GM12878 (cell line): ENCODE measurements around the gene TYSND1. TPM values are rescaled to one million over a fixed set of nuclear protein-coding genes. Genes with fewer than 3 reads are reported as not detected.

ENCODE experiments used
- ATAC-seq: fragments of 200-7000 bp; cut with Tn5 transposase; 3 replicates; pipeline ENCODE4 v1.9.1; 2020; ENCODE audit warnings: mild to moderate bottlenecking, moderate library complexity
- BruUV-seq: library from RNA; stranded (reverse); fragments of 400-500 nt; replicated peaks from 2 replicates; lab custom pipeline; 2021; lab: Mats Ljungman, UMichigan
- CTCF ChIA-PET: fragments of 300-600 bp; sonication (Branson Sonifier 250); formaldehyde crosslinking; extraction: SDS; loops from one replicate; lab custom pipeline; 2021; ENCODE audit warnings: inconsistent platforms; lab: Yijun Ruan, JAX
- POLR2A ChIA-PET: fragments of 350-600 bp; formaldehyde crosslinking; extraction: SDS; loops from one replicate; lab custom pipeline; 2021; ENCODE audit warnings: inconsistent platforms; lab: Charles Lee
- RAD21 ChIA-PET: fragments of 300-600 bp; sonication (Branson Sonifier 250); formaldehyde crosslinking; loops from one replicate; lab custom pipeline; 2023; ENCODE audit warnings: antibody characterized with exemption; ENCODE audit not compliant: unreplicated experiment; lab: Charles Lee
- SMC1A ChIA-PET: fragments of 300-600 bp; sonication (Branson Sonifier 250); formaldehyde crosslinking; loops from one replicate; lab custom pipeline; 2023; ENCODE audit not compliant: unreplicated experiment, uncharacterized antibody; lab: Charles Lee
- DNase-seq: peaks from one replicate; pipeline ENCODE4 v3.0.0-alpha.2; 2011; ENCODE audit warnings: low read depth, low spot score
- FAIRE-seq: peaks from 3 replicates; lab custom pipeline; 2011; peaks lifted over from hg19 to GRCh38; lab: Jason Lieb, UNC
- H2AFZ ChIP-seq: 2 replicates; pipeline ENCODE4 v1.6.0; 2011; ENCODE audit warnings: low read depth, low read length, control low read depth; ENCODE audit not compliant: control insufficient read depth
- H3K27ac ChIP-seq: 2 replicates; pipeline ENCODE4 v1.5.1; 2011; ENCODE audit warnings: control low read depth; ENCODE audit not compliant: control insufficient read depth, insufficient read depth
- H3K27me3 ChIP-seq, 2 experiments: replicated peaks in 1 of 2; 2 replicates each; pipeline versions ENCODE4 v1.6.0 to v1.6.1; 2011; ENCODE audit warnings: low read length in 1 of 2; ENCODE audit not compliant: control insufficient read depth in 2 of 2, insufficient read depth in 2 of 2
- H3K36me3 ChIP-seq, 2 experiments: 2 replicates each; pipeline ENCODE4 v1.5.1; 2011; ENCODE audit warnings: low read length in 1 of 2; ENCODE audit not compliant: control insufficient read depth in 2 of 2, insufficient read depth in 2 of 2
- H3K4me1 ChIP-seq: 2 replicates; pipeline ENCODE4 v1.6.1; 2011; ENCODE audit warnings: mild to moderate bottlenecking, low read length, moderate library complexity, mixed read lengths; ENCODE audit not compliant: control insufficient read depth, insufficient read depth
- H3K4me2 ChIP-seq: 2 replicates; pipeline ENCODE4 v1.6.0; 2011; ENCODE audit warnings: control low read depth; ENCODE audit not compliant: control insufficient read depth, insufficient read depth
- H3K4me3 ChIP-seq: fragments of 200-600 bp; sonication (generic); 2 replicates; pipeline ENCODE4 v1.5.1; 2016
- H3K79me2 ChIP-seq: 2 replicates; pipeline ENCODE4 v1.6.0; 2011; ENCODE audit warnings: low read length; ENCODE audit not compliant: control insufficient read depth, insufficient read depth
- H3K9ac ChIP-seq: 2 replicates; pipeline ENCODE4 v1.8.0; 2011; ENCODE audit warnings: low read length, control low read depth, mixed read lengths; ENCODE audit not compliant: control insufficient read depth, insufficient read depth
- H3K9me3 ChIP-seq: replicated peaks from 3 replicates; pipeline ENCODE4 v1.5.1; 2011; ENCODE audit warnings: mild to moderate bottlenecking, low read length; ENCODE audit not compliant: control insufficient read depth, insufficient read depth
- H4K20me1 ChIP-seq: 2 replicates; pipeline ENCODE4 v1.6.0; 2011; ENCODE audit not compliant: control insufficient read depth, insufficient read depth
- ASH2L ChIP-seq: fragments of 300-600, 200-600 bp; sonication (generic); IDR thresholded peaks from 2 replicates; pipeline ENCODE4 v1.6.1; 2017; ENCODE audit warnings: low read depth, mild to moderate bottlenecking, borderline replicate concordance
- BACH1 ChIP-seq: fragments of 450-650 bp; IDR thresholded peaks from 2 replicates; pipeline ENCODE4 v1.6.1; 2017; ENCODE audit warnings: mild to moderate bottlenecking, borderline replicate concordance
- BCL11A ChIP-seq: IDR thresholded peaks from 2 replicates; pipeline ENCODE4 v1.6.1; 2011; ENCODE audit warnings: low read depth, low read length
- KAT2A ChIP-seq: conservative IDR thresholded peaks from 2 replicates; pipeline ENCODE4 v1.6.1; 2011; ENCODE audit warnings: low read depth, low read length; ENCODE audit not compliant: control insufficient read depth
- NFYB ChIP-seq: IDR thresholded peaks from 2 replicates; pipeline ENCODE4 v1.6.1; 2011; ENCODE audit warnings: low read depth, mild to moderate bottlenecking, low read length, improper control_type of control experiment, moderate library complexity; ENCODE audit not compliant: insufficient read depth
- NRF1 ChIP-seq: conservative IDR thresholded peaks from 2 replicates; pipeline ENCODE4 v1.6.1; 2011; ENCODE audit warnings: mild to moderate bottlenecking, low read depth, low read length, improper control_type of control experiment
- RUNX3 ChIP-seq: IDR thresholded peaks from 2 replicates; pipeline ENCODE4 v1.6.1; 2012; ENCODE audit warnings: low read length, inconsistent platforms
- ZNF207 ChIP-seq: fragments of 450-650 bp; IDR thresholded peaks from 2 replicates; pipeline ENCODE4 v1.6.1; 2014; ENCODE audit warnings: antibody characterized with exemption, mild to moderate bottlenecking, borderline replicate concordance
- WGBS: methylation state at CpG from one replicate; pipeline ENCODE4 v1.1.6; 2016; ENCODE audit warnings: low lambda C conversion rate; ENCODE audit not compliant: insufficient replicate concordance, insufficient coverage; ENCODE audit errors: missing lambda C conversion rate; 5-methylcytosine and 5-hydroxymethylcytosine counted together
- in situ Hi-C: fragments of 300-500 bp; cut with MboI; formaldehyde crosslinking; loops from 9 replicates; pipeline ENCODE4 v1.14.3; 2018; ENCODE audit warnings: mixed read lengths
- intact Hi-C: fragments of 100-400 bp; cut with micrococcal nuclease; formaldehyde crosslinking; loops from one replicate; pipeline ENCODE4 v1.14.2; 2022; ENCODE audit not compliant: unreplicated experiment
- polyA plus RNA-seq, 11 experiments: library from polyadenylated mRNA; depleted of rRNA in 4 of 11; unstranded in 6 of 11; stranded (reverse) in 5 of 11; fragments of >200 nt; fragmentation: Nextera tagmentation in 4 of 11; fragmentation: Illumina TruSeq in 1 of 11; extraction: Ambion mirVana in 4 of 11; extraction: Trizol in 1 of 11; gene quantifications; 1 replicate in 1 of 11; 2 replicates in 10 of 11; pipeline versions ENCODE4 v1.2.1 to v1.2.3, GENCODE V29; 2011 to 2016; ENCODE audit warnings: inconsistent platforms in 2 of 11, missing spikeins in 2 of 11, low read depth in 1 of 11
- total RNA-seq, 4 experiments: library from RNA; depleted of rRNA in 3 of 4; stranded (reverse); fragments of >200 nt in 3 of 4; fragmentation: Illumina TruSeq in 1 of 4; extraction: Trizol in 1 of 4; gene quantifications; 2 replicates each; pipeline versions ENCODE4 v1.2.1 to v1.2.3, GENCODE V29; 2013 to 2021
- TF ChIP-seq, protein P1 (sequence below): fragments of 450-650 bp; IDR thresholded peaks from 2 replicates; pipeline ENCODE4 v1.6.1; 2018; ENCODE audit warnings: borderline replicate concordance, mild to moderate bottlenecking; ENCODE audit not compliant: partially characterized antibody
- TF ChIP-seq, protein P2 (sequence below): fragments of 450-650 bp; IDR thresholded peaks from 2 replicates; pipeline ENCODE4 v1.6.1; 2014; ENCODE audit warnings: mild to moderate bottlenecking
- TF ChIP-seq, protein P3 (sequence below): IDR thresholded peaks from 2 replicates; pipeline ENCODE4 v1.6.1; 2011; ENCODE audit warnings: low read depth, mild to moderate bottlenecking, low read length, moderate library complexity, borderline replicate concordance; ENCODE audit errors: extremely low read depth
- TF ChIP-seq, protein P4 (sequence below): fragments of 450-650 bp; IDR thresholded peaks from 2 replicates; pipeline ENCODE4 v1.6.1; 2017; ENCODE audit warnings: borderline replicate concordance

The TYSND1 gene
- total and polyA plus RNA-seq, 10 of the 15 experiments (the other 5 are each of a cell fraction or from before 2014, with no cell fraction given) = 1.9 to 21.4 (median 12.0) TPM

DNA sequence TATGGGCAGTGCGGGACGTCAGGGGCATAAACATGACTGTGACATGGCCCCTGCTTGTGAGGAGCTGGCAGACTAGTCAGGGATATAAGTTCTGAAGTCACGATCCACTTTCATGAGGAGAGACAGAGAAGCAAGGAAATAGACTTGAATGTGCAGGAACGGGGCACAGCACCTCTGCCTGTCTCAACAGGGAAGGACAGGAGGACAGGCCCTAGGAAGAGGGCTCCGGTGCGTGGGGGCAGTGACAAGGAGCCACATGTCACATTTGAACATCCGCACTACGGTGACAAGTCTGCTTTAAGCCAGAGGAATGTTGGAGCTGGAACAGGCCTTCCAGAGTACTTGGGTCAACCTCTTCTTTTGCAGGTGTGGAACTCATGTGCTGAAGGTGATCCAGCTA lies 43.6 kb upstream of the TYSND1 start:
- Histone ChIP-seq H2AFZ (no peak overlapping the region), H3K79me2 (no peaks in the 10 kb centered on the region), H3K9me3 (no peaks in the 10 kb centered on the region), H3K9ac (no peak overlapping the region), H3K4me1 (peaks cover 3% of the 10 kb centered on the region; the same call in 1 of the 2 replicates), H3K27ac (no peak overlapping the region), H3K4me3 (no peak overlapping the region), H3K36me3 (no peaks in the 10 kb centered on the region), H3K27me3 (no peaks in the 10 kb centered on the region), H3K4me2 (no peak overlapping the region), H4K20me1 (no peaks in the 10 kb centered on the region)
- RAD21 ChIA-PET = no interaction called here
- ATAC-seq (no peak), FAIRE-seq (no peak), DNase-seq (no peak)
- WGBS = 89% methylated on average over 8 of the region's 8 CpGs
- no peak for TF ChIP-seq ZNF207
- TF ChIP-seq, protein P1, sequence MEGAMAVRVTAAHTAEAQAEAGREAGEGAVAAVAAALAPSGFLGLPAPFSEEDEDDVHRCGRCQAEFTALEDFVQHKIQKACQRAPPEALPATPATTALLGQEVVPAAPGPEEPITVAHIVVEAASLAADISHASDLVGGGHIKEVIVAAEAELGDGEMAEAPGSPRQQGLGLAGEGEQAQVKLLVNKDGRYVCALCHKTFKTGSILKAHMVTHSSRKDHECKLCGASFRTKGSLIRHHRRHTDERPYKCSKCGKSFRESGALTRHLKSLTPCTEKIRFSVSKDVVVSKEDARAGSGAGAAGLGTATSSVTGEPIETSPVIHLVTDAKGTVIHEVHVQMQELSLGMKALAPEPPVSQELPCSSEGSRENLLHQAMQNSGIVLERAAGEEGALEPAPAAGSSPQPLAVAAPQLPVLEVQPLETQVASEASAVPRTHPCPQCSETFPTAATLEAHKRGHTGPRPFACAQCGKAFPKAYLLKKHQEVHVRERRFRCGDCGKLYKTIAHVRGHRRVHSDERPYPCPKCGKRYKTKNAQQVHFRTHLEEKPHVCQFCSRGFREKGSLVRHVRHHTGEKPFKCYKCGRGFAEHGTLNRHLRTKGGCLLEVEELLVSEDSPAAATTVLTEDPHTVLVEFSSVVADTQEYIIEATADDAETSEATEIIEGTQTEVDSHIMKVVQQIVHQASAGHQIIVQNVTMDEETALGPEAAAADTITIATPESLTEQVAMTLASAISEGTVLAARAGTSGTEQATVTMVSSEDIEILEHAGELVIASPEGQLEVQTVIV = no peak
- TF ChIP-seq, protein P2, sequence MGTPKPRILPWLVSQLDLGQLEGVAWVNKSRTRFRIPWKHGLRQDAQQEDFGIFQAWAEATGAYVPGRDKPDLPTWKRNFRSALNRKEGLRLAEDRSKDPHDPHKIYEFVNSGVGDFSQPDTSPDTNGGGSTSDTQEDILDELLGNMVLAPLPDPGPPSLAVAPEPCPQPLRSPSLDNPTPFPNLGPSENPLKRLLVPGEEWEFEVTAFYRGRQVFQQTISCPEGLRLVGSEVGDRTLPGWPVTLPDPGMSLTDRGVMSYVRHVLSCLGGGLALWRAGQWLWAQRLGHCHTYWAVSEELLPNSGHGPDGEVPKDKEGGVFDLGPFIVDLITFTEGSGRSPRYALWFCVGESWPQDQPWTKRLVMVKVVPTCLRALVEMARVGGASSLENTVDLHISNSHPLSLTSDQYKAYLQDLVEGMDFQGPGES = no peak
- no peak for TF ChIP-seq NFYB
- TF ChIP-seq BCL11A = no peak
- TF ChIP-seq, protein P3, sequence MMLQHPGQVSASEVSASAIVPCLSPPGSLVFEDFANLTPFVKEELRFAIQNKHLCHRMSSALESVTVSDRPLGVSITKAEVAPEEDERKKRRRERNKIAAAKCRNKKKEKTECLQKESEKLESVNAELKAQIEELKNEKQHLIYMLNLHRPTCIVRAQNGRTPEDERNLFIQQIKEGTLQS = no peak
- TF ChIP-seq BACH1 = no peak
- TF ChIP-seq ASH2L = no peak
- TF ChIP-seq RUNX3 = no peak
- no peak for TF ChIP-seq NRF1
- TF ChIP-seq, protein P4, sequence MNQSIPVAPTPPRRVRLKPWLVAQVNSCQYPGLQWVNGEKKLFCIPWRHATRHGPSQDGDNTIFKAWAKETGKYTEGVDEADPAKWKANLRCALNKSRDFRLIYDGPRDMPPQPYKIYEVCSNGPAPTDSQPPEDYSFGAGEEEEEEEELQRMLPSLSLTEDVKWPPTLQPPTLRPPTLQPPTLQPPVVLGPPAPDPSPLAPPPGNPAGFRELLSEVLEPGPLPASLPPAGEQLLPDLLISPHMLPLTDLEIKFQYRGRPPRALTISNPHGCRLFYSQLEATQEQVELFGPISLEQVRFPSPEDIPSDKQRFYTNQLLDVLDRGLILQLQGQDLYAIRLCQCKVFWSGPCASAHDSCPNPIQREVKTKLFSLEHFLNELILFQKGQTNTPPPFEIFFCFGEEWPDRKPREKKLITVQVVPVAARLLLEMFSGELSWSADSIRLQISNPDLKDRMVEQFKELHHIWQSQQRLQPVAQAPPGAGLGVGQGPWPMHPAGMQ = no peak
- no peak for TF ChIP-seq KAT2A
- intact Hi-C loops (no loop called here), in situ Hi-C loops (no loop called here)
- CTCF ChIA-PET = interaction anchor here (1.3 kb wide), 1 partner anchor 74 kb away, joined by 5 read pairs; no protein-coding TSS in a partner anchor
- POLR2A ChIA-PET = no interaction called here
- SMC1A ChIA-PET = interaction anchor here (1.1 kb wide), 2 partner anchors 10 to 12 kb away, joined by 3 to 4 read pairs; no protein-coding TSS in a partner anchor
- BruUV-seq = no TSS peak
